Measurements from ENCODE around the gene MLC1.

Gene MLC1

DNA sequence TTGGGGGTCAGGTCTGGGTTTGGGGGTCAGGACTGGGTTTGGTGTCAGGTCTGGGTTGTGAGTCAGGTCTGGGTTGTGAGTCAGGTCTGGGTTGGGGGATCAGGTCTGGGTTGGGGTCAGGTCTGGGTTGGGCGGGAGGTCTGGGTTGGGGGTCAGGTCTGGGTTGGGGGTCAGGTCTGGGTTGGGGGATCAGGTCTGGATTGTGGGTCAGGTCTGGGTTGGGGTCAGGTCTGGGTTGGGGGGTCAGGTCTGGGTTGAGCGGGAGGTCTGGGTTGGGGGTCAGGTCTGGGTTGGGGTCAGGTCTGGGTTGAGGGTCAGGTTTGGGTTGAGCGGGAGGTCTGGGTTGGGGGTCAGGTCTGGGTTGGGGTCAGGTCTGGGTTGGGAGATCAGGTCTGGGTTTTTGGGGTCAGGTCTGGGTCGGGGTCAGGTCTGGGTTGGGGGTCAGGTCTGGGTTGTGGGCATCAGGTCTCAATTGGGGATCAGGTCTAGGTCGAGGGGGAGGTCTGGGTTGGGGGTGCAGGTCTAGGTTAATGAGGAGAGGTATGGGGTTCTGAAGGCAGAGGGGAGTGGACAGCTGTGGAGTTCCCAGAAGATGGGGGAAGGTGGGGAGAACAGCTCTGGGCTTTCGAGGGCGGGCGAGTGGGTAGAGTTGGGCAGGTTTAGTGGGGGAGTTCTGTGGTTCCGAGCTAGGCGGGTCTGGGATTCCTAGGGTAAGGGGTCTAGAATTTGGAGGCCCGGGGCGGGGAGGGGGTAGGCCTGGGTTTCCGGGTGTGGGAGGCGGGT, 27.8 kb downstream of the MLC1 start:
- DNase-seq: no peak

DNA sequence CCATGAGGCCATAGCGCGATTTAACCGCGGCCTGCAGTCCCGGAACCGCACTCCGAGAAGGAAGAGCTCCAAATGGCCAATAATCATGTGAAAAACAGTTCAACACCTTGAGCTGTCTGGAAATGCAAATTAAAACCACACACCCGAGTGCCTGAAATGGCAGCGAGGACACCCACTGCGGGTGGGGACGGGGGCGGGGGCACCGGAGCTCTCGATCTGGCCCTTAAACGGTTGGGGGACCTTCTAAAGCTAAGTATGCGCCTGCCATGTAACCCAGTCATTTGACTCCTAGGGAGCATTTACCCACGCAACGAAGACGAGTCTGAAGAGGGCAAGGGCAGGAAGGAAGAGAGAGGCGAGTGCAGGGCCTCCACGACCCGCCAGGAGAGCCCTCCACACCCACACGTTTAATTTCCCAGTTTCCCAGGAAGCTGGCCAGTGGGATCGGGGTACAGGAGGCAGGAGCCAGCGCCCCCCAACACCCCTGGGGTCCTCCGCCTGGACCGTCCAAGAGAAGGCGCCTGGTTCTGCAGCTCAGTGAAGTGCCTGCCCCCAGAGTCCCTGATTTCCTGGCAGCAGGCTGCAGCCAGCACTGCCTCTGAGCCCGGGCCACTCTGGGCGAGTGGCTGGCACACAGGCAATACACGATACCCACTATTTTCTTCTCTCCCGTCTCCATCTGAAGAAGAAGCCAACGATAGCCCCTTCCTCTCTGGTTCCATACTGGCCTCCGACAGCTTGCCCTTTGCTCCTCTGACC, 28.8 kb downstream of the MLC1 start:
- DNase-seq: no peak

DNA sequence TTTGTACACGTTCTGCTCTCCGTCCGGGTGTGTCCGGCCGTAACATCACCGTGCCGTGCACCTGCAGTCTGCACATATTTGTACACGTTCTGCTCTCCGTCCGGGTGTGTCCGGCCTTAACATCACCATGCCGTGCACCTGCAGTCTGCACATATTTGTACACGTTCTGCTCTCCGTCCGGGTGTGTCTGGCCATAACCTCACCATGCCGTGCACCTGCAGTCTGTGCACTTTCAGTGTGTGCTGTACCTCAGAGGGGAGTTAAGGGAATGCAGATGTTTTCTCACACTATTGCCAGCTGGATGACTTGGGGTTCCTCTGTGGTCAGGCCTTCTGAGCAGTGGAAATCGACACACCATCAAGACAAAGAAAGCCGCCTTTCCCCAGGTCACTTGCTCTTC, 31.4 kb downstream of the MLC1 start:
- DNase-seq: no peak

- DNase-seq: no peak
Measured at GRCh38 chr22:50051930-50052329, 33.3 kb downstream of the MLC1 start.

DNA sequence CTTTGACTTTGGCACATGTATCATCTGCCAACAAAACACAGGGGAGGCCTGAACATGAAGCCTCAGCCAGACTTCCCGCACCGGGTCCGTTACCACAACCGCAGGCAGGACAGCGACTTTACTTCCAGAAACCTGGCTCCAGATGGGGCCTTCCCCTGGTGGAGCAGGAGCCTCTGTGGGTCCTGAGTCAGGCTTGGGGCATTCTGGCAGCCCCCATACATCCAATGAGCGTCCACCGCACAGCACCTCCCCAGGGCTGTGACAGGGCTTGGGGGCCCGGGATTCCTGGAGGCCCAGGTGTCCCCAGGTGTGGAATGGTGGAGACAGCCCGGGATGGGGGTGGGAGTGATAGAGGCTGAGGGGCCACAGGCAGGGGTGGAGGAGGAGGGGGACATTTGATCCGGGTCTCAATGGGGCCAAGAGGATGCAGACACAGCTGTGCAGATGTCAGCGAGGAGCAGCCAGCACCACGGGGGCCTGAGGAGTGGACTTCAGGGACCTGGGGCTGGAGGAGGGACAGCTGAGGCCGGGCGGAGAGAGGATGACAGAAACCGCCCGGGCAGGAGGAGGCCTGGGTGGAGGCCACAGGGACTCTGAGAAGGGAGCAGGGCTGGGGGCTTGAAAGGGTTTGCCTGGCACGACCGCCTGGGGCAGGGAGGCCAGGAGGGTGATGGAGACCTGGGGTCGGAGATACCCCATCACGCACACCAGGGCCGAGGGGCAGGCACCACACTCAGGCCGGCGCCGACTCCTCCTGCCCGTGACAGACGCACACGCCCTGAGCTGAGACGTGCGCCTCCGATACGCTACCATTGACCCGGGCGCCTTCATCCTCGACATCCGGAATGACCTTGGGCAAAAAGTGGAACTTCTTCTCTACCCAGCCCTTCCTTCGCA, 35.7 kb downstream of the MLC1 start:
- DNase-seq: no peak

- no peak for DNase-seq
Measured at GRCh38 chr22:50048836-50049235, 36.4 kb downstream of the MLC1 start.

DNA sequence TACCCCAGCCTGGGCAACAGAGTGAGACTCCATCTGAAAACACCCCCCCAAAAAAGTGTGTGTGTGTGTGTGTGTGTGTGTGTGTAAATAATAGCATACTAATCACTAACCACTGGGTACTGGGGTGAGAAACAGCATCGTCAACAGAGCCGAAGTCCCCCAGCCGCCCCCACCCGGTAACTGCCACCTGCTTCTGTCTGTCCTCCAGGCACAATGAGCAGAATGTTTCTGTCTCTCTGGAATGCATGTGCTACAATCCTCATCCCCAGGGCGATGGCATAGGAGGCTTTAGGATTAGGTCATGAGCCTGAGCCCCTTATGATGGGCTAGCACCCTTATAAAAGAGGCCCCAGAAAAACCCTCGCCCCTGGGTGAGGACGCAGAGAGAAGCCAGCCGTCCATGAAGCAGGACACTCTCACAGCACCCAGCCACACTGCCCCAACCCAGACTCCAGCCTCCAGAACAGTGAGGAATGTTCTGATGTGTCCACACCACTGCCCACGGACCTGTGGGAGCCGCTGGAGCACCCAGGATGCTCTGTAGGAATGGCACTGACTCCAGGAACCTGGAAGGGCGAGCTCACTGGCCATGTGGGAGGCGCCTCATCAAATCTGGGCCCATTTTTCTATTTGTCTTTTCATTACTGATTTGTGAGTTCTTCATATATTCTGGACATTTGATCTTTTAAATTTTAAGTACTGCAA, 37.0 kb downstream of the MLC1 start:
- no peak for DNase-seq

GRCh38 chr22:50047346-50047745, 37.9 kb downstream of the MLC1 start:
- no peak for DNase-seq

DNA sequence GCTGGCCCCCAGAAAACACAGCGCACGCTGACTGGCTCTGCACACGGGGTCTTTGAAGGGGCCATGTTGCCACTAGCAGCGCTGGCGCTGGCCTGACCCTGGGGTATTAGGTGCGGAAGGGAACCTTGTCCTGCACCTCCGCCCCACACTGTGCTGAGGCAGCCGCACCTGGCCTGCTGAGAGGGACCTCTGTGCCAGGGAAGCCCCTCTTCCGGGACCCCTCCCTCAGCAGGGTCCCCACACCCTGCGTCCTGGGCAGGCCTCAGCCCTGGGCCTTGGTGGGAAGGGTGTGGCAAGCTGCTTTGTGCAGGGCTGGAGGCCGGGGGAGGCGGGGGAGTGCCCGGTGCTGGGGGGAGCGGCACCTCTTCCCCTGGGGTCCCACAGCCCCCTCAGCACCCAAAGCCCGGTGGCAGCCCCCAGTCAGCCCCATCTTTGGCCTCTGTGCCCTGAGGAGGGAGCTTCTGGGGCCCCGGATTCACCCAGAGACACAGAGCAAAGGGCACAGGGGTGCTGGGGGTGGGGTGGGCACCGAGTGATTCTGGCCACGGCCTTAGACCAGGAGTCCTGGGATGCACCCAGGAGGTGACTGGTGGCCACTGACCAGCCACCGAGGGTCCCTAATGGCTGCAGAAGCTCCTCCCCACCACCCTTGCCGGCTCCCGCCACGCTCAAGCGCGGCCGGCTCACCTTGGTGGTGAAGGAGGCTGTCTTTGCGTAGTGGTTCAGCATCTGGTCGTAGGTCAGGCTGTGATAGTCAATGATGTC, 38.6 kb downstream of the MLC1 start:
- DNase-seq: no peak

- DNase-seq: no peak
Measured at GRCh38 chr22:50046019-50046415, 39.2 kb downstream of the MLC1 start.

DNA sequence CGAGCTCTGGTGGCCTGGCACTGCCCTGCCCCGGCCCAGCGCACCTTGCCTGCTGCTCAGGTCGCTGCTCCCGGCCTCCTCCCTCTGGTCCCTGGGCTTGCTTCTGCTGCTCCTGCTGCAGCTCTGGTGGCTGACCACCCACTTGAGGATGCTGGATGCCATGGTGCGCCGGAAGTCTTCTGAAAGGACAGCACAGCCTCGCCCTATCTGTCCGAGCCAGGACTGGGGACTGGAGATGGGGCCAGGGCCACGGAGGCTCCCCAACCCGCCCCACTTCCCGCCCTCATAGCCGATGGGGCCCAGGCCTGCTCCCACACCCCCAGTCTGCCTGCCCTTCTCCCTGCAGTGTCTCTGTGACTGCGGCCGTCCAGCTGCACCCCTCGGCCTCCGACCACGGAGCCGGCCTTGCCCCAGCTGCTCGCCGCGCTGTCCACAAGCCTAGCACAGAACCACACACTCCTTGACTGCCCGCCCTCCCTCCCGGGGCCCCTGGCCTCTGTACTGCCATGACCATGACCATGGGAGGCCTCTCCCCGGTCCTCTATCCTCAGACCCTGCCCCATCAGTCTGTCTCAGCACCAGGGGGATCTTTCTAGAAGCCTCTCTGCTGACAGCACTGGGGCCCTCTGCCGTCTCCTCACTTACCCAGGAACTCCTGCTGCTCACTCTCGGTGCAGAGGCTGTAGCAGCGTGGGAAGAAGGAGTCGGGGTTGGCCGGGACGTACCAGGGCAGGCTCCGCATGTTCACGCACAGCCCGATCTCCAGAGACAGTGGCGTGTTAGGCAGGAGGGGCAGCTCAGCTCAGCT, 39.8 kb downstream of the MLC1 start:
- DNase-seq: no peak

DNA sequence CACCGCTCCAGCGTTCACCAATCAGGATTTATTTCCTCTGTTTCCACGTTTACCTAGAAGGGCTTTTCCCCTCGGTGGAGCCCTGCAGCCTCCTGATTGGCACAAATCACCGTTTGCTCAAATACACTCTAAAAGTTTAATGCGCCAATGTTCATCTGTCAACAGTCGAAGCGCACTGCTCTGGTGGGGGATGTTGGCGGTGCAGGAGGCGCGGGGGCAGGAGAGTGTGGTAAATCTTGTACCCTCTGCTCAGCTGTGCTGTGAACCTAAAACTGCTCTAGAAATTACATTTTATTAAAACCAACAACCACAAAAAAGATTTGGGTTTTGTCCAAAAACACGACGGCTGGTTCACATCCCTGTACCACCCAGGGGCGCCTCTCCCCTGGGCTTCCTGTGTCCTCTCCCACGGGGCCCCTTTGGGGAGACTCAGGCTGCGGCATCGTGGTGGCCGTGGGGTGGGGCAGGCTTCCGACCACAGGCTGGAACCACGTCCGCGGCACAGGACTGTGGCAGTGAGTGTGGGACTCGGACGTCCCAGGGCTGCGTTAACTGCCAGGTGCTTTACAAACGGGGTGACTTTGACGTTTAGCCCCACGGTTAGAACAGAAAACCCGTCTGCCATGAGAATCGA, 40.6 kb downstream of the MLC1 start:
- DNase-seq: no peak

GRCh38 chr22:50041361-50042065, 43.7 kb downstream of the MLC1 start:
- no peak for DNase-seq

GRCh38 chr22:50040717-50041116, 44.5 kb downstream of the MLC1 start:
- DNase-seq: no peak

GRCh38 chr22:50039669-50040443, 45.4 kb downstream of the MLC1 start:
- DNase-seq: no peak

- DNase-seq: no peak
Measured at GRCh38 chr22:50035976-50036724, 49.1 kb downstream of the MLC1 start.

DNA sequence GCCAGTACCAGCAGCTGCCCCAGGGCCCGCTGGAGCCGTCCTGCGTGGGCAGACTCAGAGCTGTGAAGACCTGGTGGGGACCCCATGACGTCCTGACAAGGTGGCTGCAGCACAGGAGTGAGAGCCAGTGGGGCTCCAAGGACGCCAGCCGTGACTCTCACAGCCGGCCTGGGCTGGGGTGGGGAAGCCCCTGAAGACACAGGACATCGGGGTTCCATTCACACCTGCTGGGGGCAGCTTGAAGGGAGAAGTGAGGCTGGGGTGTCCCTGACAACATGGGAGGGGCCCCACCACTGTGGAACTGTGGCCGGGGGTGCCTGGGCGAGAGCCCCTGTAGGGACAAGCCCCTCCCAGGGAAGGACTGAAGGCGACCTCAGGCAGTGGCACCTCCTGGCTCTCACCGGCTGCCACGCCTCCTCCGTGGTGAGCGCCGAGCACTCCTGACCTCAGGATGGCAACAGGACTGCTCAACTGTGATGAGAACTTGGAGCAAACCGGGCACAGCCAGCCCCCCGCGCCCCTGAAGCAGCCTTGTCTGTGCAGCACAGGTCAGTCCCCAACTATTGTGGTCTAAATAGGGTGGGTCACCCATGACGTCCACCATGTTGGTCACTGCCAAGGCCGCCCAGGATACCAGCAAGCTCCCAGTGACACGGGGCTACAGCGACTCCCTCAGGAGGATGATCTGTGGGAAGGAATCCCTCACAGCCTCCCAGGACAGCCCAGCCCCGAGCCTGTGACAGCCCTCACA, 49.9 kb downstream of the MLC1 start:
- no peak for DNase-seq
